ENCODE results near the gene PODNL1. TPM values are rescaled to one million over a fixed set of nuclear protein-coding genes. Genes with fewer than 3 reads are reported as not detected.

Gene PODNL1
- total RNA-seq, 4 donors from 2014 or later = 9.4 to 45.7 (median 20.7) TPM

- DNase-seq (ENCODE audit: low spot score in 2 of 2) = no peak
- Histone ChIP-seq H3K27ac (no peak overlapping the region), H3K9me3 (no peaks in the 10 kb centered on the region), H3K4me1 (no peaks in the 10 kb centered on the region), H3K36me3 (peaks cover 0 to 45% (median 0%) of the 10 kb centered on the region in 3 donors), H3K27me3 (peaks cover 0 to 19% of the 10 kb centered on the region in 2 donors), H3K4me3 (no peak overlapping the region)
- TF ChIP-seq, protein P1, sequence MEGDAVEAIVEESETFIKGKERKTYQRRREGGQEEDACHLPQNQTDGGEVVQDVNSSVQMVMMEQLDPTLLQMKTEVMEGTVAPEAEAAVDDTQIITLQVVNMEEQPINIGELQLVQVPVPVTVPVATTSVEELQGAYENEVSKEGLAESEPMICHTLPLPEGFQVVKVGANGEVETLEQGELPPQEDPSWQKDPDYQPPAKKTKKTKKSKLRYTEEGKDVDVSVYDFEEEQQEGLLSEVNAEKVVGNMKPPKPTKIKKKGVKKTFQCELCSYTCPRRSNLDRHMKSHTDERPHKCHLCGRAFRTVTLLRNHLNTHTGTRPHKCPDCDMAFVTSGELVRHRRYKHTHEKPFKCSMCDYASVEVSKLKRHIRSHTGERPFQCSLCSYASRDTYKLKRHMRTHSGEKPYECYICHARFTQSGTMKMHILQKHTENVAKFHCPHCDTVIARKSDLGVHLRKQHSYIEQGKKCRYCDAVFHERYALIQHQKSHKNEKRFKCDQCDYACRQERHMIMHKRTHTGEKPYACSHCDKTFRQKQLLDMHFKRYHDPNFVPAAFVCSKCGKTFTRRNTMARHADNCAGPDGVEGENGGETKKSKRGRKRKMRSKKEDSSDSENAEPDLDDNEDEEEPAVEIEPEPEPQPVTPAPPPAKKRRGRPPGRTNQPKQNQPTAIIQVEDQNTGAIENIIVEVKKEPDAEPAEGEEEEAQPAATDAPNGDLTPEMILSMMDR (IDR thresholded peaks at IDR 0.05) = no peak
- TF ChIP-seq EP300 (IDR thresholded peaks at IDR 0.05) (no peak), POLR2A (IDR thresholded peaks at IDR 0.05) (no peak)
- 88 to 92% methylated on average over 6 of the region's 6 CpGs for WGBS, 2 donors
Measured at GRCh38 chr19:13932149-13932637, 6.0 kb downstream of the PODNL1 start.

GRCh38 chr19:13931391-13932148 lies 6.6 kb downstream of the PODNL1 start:
- no peak overlapping the region for H3K4me3 ChIP-seq
- WGBS, 2 donors = 76 to 80% methylated on average over 12 of the region's 30 CpGs
- H3K4me1 ChIP-seq = no peaks in the 10 kb centered on the region
- peaks cover 0 to 19% of the 10 kb centered on the region in 2 donors for H3K27me3 ChIP-seq
- no peak for TF ChIP-seq EP300 (IDR thresholded peaks at IDR 0.05)
- TF ChIP-seq POLR2A (IDR thresholded peaks at IDR 0.05) = no peak
- TF ChIP-seq, protein P1 (IDR thresholded peaks at IDR 0.05) = no peak
- peaks cover 0 to 51% (median 0%) of the 10 kb centered on the region in 3 donors for H3K36me3 ChIP-seq
- no peak overlapping the region for H3K27ac ChIP-seq
- no peaks in the 10 kb centered on the region for H3K9me3 ChIP-seq
- DNase-seq (ENCODE audit: low spot score in 2 of 2) = no peak

DNA sequence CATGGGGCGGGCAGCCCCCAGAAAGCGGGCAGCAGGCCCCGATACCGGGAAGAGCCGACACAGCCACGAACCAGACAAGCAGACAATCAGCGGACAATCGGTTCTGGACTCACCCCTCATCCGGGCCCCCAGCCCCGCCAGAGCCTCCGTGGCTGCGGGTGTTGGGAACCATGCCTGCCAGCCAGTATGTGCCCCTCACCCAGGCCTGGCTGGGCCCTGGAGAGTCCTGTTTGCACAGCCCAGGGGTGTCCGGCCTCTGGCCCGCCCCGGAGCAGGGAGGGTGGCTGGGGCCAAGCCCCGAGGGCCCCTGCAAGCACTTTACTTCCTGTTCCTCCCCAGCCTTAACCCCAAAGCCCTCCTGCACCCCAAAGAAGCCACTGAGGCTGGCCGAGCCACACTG lies 7.8 kb downstream of the PODNL1 start:
- H3K27me3 ChIP-seq = peaks cover 0 to 9% of the 10 kb centered on the region in 2 donors
- TF ChIP-seq EP300 (IDR thresholded peaks at IDR 0.05) (no peak), POLR2A (IDR thresholded peaks at IDR 0.05) (no peak)
- TF ChIP-seq, protein P1 (IDR thresholded peaks at IDR 0.05) = no peak
- H3K9me3 ChIP-seq = no peaks in the 10 kb centered on the region
- H3K27ac ChIP-seq = no peak overlapping the region
- no peaks in the 10 kb centered on the region for H3K4me1 ChIP-seq
- 85 to 87% methylated on average over 11 to 12 of the region's 17 CpGs for WGBS, 2 donors
- H3K36me3 ChIP-seq = peaks cover 0 to 60% (median 0%) of the 10 kb centered on the region in 3 donors
- H3K4me3 ChIP-seq = no peak overlapping the region
- DNase-seq (ENCODE audit: low spot score in 2 of 2) = no peak

DNA sequence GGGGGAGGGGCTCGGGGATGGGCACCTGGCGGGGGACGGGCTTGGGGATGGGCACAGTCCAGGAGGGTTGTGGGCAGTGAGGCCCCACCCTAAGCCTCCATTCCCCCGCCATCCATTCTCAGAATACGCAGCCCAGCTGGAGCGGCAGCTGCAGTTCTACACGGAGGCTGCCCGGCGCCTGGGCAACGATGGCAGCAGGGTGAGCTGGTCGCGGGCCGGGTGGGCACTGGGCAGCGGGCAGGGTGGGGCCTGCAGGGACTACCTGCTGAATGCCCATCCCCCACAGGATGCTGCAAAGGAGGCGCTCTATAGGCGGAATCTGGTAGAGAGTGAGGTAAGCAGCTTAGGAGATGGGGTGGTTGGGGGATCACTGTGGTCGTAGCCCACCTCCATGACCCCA lies 8.3 kb downstream of the PODNL1 start:
- TF ChIP-seq, protein P1 (IDR thresholded peaks at IDR 0.05) = no peak
- TF ChIP-seq EP300 (IDR thresholded peaks at IDR 0.05) (no peak), POLR2A (IDR thresholded peaks at IDR 0.05) (no peak)
- Histone ChIP-seq H3K27ac (no peak overlapping the region), H3K4me3 (no peak overlapping the region), H3K27me3 (peaks cover 0 to 6% of the 10 kb centered on the region in 2 donors), H3K9me3 (no peaks in the 10 kb centered on the region), H3K4me1 (no peaks in the 10 kb centered on the region), H3K36me3 (peaks cover 0 to 64% (median 2%) of the 10 kb centered on the region in 3 donors)
- 86 to 90% methylated on average over 12 to 17 of the region's 17 CpGs for WGBS, 2 donors
- DNase-seq (ENCODE audit: low spot score in 2 of 2) = no peak

DNA sequence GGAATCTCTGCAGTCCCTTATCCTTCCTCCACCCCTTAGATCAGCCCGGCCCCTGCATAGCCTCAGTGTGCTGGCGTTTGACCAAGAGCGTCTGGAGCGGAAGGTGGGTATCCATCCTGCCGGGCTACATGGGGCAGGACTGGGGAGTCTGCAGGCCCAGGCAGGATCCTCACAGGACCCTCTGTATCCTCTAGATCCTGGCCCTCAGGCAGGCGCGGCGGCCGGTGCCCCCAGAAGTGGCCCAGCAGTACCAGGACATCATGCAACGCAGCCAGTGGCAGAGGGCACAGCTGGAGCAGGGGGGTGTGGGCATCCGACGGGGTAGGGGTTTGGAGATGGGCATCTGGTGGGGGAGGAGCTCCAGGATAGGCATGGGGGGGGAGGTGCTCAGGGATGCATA lies 8.9 kb downstream of the PODNL1 start:
- no peaks in the 10 kb centered on the region for H3K9me3 ChIP-seq
- TF ChIP-seq, protein P1 (IDR thresholded peaks at IDR 0.05) = no peak
- no peak for TF ChIP-seq EP300 (IDR thresholded peaks at IDR 0.05)
- no peak for TF ChIP-seq POLR2A (IDR thresholded peaks at IDR 0.05)
- no peak overlapping the region for H3K27ac ChIP-seq
- H3K27me3 ChIP-seq = peaks cover 0 to 1% of the 10 kb centered on the region in 2 donors
- no peak overlapping the region for H3K4me3 ChIP-seq
- H3K36me3 ChIP-seq = peaks cover 0 to 70% (median 5%) of the 10 kb centered on the region in 3 donors
- 78 to 90% methylated on average over 8 to 10 of the region's 12 CpGs for WGBS, 2 donors
- no peak for DNase-seq (ENCODE audit: low spot score in 2 of 2)
- H3K4me1 ChIP-seq = no peaks in the 10 kb centered on the region
